T47D (cell line): ENCODE results near the gene DNM3.
A peak's percentile ranks its signal among the peaks of the same experiment; 100 is the strongest.

Experiments
- DNase-seq, 2 experiments: peaks; one replicate each; pipeline versions ENCODE4 v3.0.0 to v3.0.0-alpha.2; 2011 to 2012; ENCODE audit warnings: low read depth in 1 of 2, low spot score in 1 of 2
- JUND ChIP-seq: IDR thresholded peaks from 2 replicates; pipeline ENCODE4 v1.6.1; 2012; ENCODE audit warnings: low read depth
- in situ Hi-C: cut with HindIII; loops from 2 replicates; pipeline ENCODE4 v1.10.0; 2016; ENCODE audit warnings: low sequenced_read_pairs, low pct_unique_long_range_greater_than_20kb

Gene DNM3

GRCh38 chr1:172322219-172323061, 481.1 kb downstream of the DNM3 start:
- in situ Hi-C loops = no loop called here
- TF ChIP-seq JUND = no peak
- peak in 1 of 2 experiments; percentile 48 for DNase-seq

GRCh38 chr1:172323686-172324085, 482.4 kb downstream of the DNM3 start:
- in situ Hi-C loops = no loop called here
- TF ChIP-seq JUND = no peak

GRCh38 chr1:172324086-172324485, 482.8 kb downstream of the DNM3 start:
- in situ Hi-C loops = no loop called here
- TF ChIP-seq JUND = no peak
- no peak for DNase-seq

More at GRCh38 chr1:172323686-172324085, 482.4 kb downstream of the DNM3 start:
- DNase-seq = no peak

- DNase-seq = no peak
- in situ Hi-C loops = no loop called here
- TF ChIP-seq JUND = no peak
Measured at GRCh38 chr1:172324761-172325160, 483.5 kb downstream of the DNM3 start.

- in situ Hi-C loops = no loop called here
- TF ChIP-seq JUND = peak; percentile 71
- DNase-seq = peak; percentile 11 to 64
Measured at GRCh38 chr1:172325531-172325930, 484.2 kb downstream of the DNM3 start.

- in situ Hi-C loops = no loop called here
- no peak for DNase-seq
- no peak for TF ChIP-seq JUND
Measured at GRCh38 chr1:172326136-172326535, 484.8 kb downstream of the DNM3 start.

- DNase-seq = no peak
- in situ Hi-C loops = no loop called here
Measured at GRCh38 chr1:172328266-172328665, 487.0 kb downstream of the DNM3 start.

GRCh38 chr1:172332230-172332629, 490.9 kb downstream of the DNM3 start:
- in situ Hi-C loops = no loop called here
- TF ChIP-seq JUND = no peak
- no peak for DNase-seq

More at GRCh38 chr1:172328266-172328665, 487.0 kb downstream of the DNM3 start:
- TF ChIP-seq JUND = no peak

- in situ Hi-C loops = no loop called here
Measured at GRCh38 chr1:172335377-172335776, 494.1 kb downstream of the DNM3 start.

GRCh38 chr1:172338295-172338735, 497.0 kb downstream of the DNM3 start:
- no peak for TF ChIP-seq JUND
- no peak for DNase-seq
- in situ Hi-C loops = no loop called here

More at GRCh38 chr1:172335377-172335776, 494.1 kb downstream of the DNM3 start:
- DNase-seq = no peak
- TF ChIP-seq JUND = no peak

- DNase-seq = no peak
- in situ Hi-C loops = no loop called here
- TF ChIP-seq JUND = no peak
Measured at GRCh38 chr1:172339842-172340241, 498.5 kb downstream of the DNM3 start.

- no peak for DNase-seq
- in situ Hi-C loops = no loop called here
- TF ChIP-seq JUND = no peak
Measured at GRCh38 chr1:172340520-172340919, 499.2 kb downstream of the DNM3 start.

GRCh38 chr1:172341697-172342096, 500.4 kb downstream of the DNM3 start:
- in situ Hi-C loops = no loop called here
- no peak for DNase-seq
- no peak for TF ChIP-seq JUND

- no peak for DNase-seq
- in situ Hi-C loops = no loop called here
- TF ChIP-seq JUND = no peak
Measured at GRCh38 chr1:172342584-172343239, 501.4 kb downstream of the DNM3 start.
